Globus pallidus (tissue), 1 donor: ENCODE measurements around the gene CD96.
"Not testable (repeated sequence)": the region's sequence is repeated elsewhere in the genome, so short reads cannot be mapped to it uniquely, and the experiment has no call there.

ENCODE experiments used
- DNase-seq: peaks from one replicate; pipeline ENCODE4 v3.0.0-alpha.2; 2015; ENCODE audit warnings: low spot score

Gene CD96

GRCh38 chr3:111627092-111627491, 85.1 kb downstream of the CD96 start:
- no peak for DNase-seq

DNA sequence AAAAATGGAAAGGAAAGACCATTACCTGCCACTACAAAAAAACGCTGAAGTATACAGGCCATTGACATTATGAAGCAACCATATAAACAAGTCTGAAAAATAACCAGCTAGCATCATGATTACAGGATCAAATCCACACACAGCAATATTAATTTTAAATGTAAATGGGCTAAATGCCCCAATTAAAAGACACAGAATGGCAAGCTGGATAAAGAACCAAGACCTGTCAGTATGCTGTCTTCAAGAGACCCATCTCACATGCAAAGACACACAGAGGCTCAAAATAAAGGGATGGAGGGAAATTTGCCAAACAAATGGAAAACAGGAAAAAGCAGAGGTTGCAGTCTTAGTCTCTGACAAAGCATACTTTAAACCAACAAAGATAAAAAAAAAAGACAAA, 87.0 kb downstream of the CD96 start:
- DNase-seq = not testable (repeated sequence)

GRCh38 chr3:111630638-111631037, 88.6 kb downstream of the CD96 start:
- not testable (repeated sequence) for DNase-seq

- no peak for DNase-seq
Measured at GRCh38 chr3:111635403-111635802, 93.4 kb downstream of the CD96 start.

DNA sequence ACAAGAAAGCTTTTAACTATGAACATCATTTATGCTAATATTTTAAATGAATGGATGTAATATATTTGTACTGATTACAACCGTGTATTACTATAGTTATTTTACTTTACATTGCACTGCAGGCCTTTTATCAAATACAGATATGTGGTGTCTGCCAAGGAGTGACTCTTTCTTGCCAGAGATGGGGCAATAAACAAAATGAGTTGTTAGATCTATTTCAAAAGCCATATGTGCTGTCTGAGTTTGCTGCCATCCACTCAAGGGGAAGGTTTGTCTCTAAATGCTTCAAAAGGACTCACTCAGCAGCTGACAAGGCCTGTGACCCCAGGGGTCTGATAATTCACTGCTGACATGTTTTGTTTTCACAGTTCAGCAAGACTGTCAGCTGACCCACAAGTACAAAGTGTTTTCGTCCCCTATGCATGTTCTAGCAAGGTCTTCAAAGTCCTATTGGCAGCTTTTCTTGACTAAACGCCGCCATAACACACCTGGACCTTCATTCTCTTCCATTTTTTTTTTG, 94.4 kb downstream of the CD96 start:
- no peak for DNase-seq

- DNase-seq = no peak
Measured at GRCh38 chr3:111639316-111639715, 97.3 kb downstream of the CD96 start.

GRCh38 chr3:111648991-111649579, 107.1 kb downstream of the CD96 start:
- no peak for DNase-seq

DNA sequence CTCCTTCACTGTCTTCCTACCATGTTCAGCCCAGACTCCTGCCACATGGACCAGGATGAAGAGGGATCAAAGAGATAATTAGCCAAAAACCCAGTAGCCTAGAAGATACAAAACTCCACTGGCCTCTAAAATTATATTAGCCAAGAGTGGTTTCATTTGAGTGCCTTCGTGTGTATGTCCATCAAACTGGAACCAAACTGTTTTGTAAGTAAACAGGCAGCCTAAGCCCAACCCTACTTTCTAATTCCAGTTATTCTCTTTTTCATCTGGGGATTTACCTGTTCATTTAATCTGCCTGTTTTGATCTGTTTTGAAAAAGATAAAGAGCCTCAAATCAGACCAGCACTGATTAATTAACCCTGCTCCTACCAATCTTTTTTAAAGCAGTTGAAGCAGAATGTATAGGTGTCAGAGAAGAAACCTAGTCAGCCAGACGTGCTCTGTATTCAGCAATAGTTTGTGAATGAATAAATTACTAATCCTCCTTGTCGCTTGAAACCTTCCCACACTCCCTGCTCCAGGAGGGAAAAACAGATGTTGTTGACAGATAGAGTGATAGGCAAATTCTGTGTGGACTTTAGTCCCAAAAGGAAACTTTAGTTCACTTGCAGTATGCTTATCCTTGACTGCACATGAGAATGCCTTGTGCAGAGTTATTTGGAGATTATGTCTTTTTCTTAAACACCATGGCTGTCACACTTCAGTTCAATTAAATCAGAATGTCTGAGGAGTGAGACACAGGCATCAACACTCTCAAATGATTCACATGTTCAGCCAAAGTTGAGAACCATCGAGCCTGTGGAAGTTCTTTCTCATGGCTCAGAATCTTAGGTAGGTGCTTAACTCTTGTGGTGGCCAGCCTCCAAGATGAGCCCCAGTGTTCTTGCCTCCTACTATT, 108.6 kb downstream of the CD96 start:
- DNase-seq = no peak

GRCh38 chr3:111652492-111653180, 110.6 kb downstream of the CD96 start:
- no peak for DNase-seq

- DNase-seq = no peak
Measured at GRCh38 chr3:111653766-111654165, 111.8 kb downstream of the CD96 start.

DNA sequence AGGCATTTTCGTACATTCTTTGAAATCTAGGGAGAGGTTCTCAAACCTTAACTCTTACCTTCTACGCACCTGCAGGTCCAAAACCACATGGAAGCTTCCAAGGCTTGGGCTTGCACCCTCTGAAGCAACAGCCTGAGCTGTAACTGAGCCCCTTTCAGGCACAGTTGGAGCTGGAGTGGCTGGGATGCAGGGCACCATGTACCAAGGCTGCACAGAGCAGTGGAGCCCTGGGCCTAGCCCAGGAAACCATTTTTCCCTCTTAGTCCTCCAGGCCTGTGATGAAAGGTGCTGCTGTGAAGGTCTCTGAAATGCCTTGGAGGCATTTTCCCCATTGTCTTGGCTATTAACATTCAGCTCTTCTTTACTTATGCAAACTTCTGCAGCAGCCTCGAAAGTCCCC, 120.0 kb downstream of the CD96 start:
- DNase-seq = no peak

- no peak for DNase-seq
Measured at GRCh38 chr3:111662907-111663306, 120.9 kb downstream of the CD96 start.

DNA sequence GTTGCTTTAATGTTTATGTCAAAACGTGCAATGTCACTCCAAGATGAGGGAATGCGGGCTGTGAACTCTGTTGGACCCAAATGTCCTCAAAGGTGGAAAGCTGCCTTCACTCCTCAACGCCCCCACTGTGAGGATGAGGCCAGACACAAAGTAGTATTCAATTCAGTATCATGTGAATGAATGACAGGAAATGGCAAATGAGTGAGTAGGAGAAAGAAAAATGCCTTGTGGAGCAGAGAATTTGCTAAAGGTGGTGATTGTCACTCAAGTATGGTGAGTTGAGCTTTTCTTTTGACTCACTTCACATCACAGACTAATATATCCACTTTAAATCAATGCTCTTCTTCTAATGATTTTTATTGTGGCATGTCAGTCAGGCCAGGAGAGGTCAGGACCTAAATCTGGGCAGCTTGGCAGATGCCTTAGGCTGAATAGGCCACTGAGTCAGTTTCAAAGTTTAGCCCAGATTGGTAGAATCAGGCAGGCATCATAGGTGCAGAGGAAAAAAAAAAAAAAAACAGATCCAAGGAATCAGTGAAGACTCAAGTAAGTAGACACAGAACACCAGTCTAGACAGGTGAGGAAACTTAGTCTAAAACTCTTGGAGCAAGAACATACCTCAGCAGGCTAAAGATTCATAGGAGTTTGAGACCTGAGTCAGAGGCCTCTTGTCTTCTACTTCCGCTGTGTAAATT, 124.2 kb downstream of the CD96 start:
- DNase-seq = no peak

DNA sequence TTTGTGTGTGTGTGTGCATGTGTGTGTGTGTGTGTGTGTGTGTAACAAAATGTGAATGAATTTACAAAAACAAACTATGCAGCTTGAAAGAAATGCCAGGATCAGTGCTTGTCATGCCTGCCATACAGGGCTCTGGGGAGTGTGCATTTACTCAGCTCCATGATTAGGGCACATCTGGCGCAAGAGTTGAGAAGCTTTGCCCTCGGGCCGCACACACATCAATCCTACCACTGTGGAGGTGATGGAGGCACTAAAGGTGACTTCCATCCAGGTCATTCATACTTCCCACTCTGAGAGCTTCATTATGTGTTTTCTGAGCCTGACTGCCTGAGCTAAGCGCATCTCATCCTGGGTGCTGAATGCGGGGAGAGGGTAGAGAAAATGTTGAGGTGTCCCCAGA, 125.2 kb downstream of the CD96 start:
- DNase-seq = no peak

DNA sequence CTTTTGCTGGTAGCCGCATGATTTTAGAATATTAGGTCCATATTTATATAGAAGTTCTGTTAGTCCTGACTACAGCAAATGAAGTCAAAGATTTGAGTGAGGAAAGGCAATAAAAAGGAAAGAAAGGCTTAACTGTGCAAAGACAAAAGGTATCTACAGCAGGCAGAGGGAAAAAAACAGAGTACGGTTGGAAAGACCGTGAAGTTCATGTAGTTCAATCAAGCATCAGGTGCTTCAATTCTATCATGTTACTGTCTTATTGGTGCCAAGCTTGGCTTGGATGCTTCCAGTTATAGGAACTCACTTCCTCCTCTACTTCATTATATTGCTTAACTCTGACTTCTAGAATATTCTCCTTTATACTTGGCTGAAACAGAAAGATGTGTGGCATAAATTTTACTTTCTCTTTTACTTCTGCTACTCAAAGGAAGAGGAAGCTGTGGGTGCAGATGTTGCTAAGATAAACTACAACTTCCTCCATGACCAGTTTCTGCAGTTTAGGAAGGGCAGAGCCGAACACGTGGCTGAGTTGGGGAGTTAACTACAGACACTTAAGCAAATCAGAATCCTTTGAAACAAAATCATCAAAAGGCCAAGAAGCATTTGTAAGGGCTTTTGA, 125.7 kb downstream of the CD96 start:
- peak; percentile 67 for DNase-seq

- DNase-seq = no peak
Measured at GRCh38 chr3:111668326-111668725, 126.3 kb downstream of the CD96 start.

- peak; percentile 58 for DNase-seq
Measured at GRCh38 chr3:111668888-111669488, 127.0 kb downstream of the CD96 start.

DNA sequence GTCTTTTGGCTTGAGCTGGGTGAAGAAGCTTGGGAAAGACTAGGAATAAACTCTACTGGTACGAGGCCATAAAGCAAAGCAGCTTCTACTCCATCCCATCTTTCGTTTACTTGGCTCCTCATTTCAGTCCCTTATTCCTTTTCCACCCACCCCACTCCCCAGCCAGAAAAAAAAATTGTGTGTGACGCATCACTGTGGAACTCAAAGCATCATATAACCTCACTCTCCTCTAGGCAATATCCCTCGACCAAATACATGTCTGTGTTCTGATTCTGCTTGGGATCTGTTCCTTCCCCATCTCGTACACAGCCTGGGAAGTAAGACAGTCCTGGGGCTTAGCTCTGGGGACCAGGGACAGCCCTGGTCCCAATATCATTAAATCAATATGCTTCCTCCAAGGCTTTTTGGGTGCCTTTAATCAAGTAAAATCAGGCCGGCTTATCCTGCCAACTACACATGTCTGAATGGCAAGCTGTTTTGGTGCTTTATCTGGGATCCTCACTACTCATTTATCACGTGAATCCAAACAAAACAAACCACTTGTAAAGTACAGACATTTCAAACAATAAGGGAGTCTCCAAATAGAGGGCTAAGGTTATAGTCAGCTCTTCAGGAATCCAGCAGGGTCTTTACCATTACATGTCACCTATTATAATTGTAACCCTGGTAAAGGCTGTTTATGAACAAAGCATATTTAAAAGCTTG, 128.1 kb downstream of the CD96 start:
- no peak for DNase-seq

DNA sequence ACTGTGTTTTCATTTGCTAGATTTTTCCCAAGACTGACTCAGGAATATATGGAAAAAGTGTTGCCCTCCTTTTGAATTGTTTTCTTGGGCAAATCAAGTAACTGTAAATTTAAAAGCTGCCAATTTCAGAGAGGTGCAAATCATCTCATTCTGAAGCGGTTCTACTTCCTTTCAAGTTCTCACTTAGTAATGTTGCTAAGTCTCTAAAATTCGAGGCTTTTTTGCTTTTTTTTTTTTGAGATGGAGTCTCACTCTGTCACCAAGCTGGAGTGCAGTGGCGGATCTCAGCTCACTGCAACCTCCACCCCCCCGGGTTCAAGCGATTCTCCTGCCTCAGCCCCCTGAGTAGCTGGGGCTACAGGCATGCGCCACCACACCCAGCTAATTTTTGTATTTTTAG, 130.5 kb downstream of the CD96 start:
- not testable (repeated sequence) for DNase-seq

DNA sequence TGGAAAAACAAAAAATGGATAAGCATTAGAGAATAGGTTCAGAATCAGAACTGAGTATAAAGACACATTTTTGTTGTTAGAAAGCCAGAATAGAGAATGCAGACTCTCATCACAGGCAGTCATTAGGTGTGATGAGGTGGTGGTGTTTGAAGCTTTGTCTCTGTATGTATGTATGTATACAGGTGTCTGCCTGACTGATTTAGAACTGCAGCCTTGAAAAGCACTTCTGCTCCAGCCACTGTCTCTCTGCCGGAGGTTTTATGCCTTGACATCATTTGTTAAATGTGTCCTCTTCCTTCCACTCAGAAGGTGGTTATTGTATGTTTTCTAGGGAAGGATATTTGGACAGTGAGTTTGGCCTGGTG, 133.8 kb downstream of the CD96 start:
- no peak for DNase-seq
